NCI-H2196 (cell line): ENCODE results near the gene ENAM.
A peak's percentile ranks its signal among the peaks of the same experiment; 100 is the strongest.
"Not testable (repeated sequence)": the region's sequence is repeated elsewhere in the genome, so short reads cannot be mapped to it uniquely, and the experiment has no call there.

ENCODE experiments used
- DNase-seq: peaks from one replicate; lab custom pipeline; 2025; ENCODE audit not compliant: unreplicated experiment; lab: John Stamatoyannopoulos, UW

ENAM gene

GRCh38 chr4:70676554-70677090 lies 48.1 kb downstream of the ENAM start:
- DNase-seq = no peak

- no peak for DNase-seq
Measured at GRCh38 chr4:70678383-70678999, 49.9 kb downstream of the ENAM start.

GRCh38 chr4:70680934-70681333 lies 52.4 kb downstream of the ENAM start:
- DNase-seq = no peak

GRCh38 chr4:70681704-70682103 lies 53.2 kb downstream of the ENAM start:
- no peak for DNase-seq

DNA sequence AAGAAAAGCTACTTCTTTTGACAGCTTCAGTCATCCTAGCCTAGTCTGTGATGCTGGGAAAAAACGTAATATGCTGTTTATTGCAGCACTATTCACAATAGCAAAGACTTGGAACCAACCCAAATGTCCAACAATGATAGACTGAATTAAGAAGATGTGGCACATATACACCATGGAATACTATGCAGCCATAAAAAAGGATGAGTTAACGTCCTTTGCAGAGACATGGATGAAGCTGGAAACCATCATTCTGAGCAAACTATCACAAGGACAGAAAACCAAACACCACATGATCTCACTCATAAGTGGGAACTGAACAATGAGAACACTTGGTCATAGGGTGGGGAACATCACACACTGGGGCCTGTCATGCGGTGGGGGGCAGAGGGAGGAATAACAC lies 53.6 kb downstream of the ENAM start:
- DNase-seq = not testable (repeated sequence)

DNA sequence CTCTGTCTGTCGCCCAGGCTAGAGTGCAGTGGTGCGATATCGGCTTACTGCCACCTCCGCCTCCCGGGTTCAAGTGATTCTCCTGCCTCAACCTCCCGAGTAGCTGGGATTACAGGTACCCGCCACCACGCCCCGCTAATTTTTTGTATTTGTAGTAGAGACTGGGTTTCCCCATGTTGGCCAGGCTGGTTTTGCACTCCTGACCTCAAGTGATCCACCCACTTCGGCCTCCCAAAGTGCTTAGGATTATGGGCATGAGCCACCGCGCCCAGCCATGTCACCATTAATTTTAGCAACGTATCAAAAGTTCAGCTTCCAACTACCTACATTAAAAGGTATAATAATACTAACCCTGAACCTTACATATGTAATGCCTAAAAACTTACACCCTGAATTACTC lies 58.8 kb downstream of the ENAM start:
- no peak for DNase-seq

- DNase-seq = peak; percentile 93
Measured at GRCh38 chr4:70687821-70688794, 59.6 kb downstream of the ENAM start, which contains the start of gene UTP3. UTP3 (plus strand) TSS chr4:70688532; CDS start chr4:70688678, 146 bp downstream.

GRCh38 chr4:70688795-70689231 lies 60.3 kb downstream of the ENAM start:
- no peak for DNase-seq

DNA sequence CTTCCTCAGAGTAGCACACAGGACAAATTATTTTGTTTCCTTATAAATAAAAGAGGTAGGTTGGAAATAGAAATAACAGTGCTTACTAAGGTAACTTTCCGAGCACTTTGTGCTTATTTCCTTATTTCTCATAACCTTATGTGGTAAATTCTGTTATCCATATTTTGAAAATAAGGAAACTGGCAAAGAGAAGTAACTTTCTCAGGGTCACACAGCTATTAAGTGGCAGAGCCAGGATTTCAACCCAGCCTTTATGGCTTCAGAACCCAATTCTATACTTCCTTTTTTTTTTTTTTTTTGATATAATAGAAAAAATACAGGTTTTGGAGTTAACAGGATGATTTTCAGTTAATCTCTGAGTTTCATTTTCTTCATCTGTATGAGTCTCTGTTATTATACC lies 63.1 kb downstream of the ENAM start:
- no peak for DNase-seq

DNA sequence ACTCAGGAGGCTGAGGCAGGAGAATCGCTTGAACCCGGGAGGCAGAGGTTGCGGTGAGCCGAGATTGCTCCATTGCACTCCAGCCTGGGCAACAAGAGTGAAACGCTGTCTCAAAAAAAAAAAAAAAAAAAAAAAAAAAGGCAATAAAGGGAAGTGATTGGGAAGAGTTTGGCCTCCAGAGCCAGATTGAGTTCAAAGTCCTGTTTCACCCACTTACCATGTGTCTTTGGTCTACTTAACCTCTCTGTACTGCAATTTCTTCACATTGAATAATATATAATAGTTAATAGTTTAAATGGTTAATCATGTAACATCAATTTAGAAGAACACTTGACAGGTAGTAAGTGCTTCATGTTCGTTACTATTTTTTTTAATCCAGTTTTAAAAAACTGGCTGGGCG lies 66.1 kb downstream of the ENAM start:
- DNase-seq = not testable (repeated sequence)
